ENCODE data around the gene HYKK. TPM values are rescaled to one million over a fixed set of nuclear protein-coding genes. Genes with fewer than 3 reads are reported as not detected.

Gene HYKK
- total and polyA plus RNA-seq, 2 donors (not counting 1 experiment from before 2014, with no cell fraction given): 0.28 to 0.42 TPM

- Histone ChIP-seq H3K36me3 (replicated peaks in 1 of 2; ENCODE audit: control extremely low read depth in 1 of 2, control insufficient read depth in 1 of 2, extremely low read depth in 1 of 2, insufficient read depth in 2 of 2, low read length in 1 of 2) (no peaks in the 10 kb centered on the region), H3K4me1 (ENCODE audit: control insufficient read depth in 2 of 2, insufficient read depth in 2 of 2, low read length in 2 of 2) (peaks cover 16 to 17% of the 10 kb centered on the region in 2 donors), H3K27me3 (replicated peaks in 1 of 4; ENCODE audit: control extremely low read depth in 1 of 4, control insufficient read depth in 3 of 4, insufficient read depth in 4 of 4, low read length in 3 of 4) (peaks cover 0 to 12% (median under 1%) of the 10 kb centered on the region in 4 experiments), H3K9me3 (ENCODE audit: control extremely low read depth in 1 of 3, control insufficient read depth in 2 of 3, insufficient read depth in 1 of 3, low read length in 2 of 3) (no peaks in the 10 kb centered on the region), H3K9ac (ENCODE audit: low read length) (peak overlapping the region; percentile 70), H3K79me2 (ENCODE audit: control insufficient read depth, insufficient read depth, low read length) (no peaks in the 10 kb centered on the region), H4K20me1 (ENCODE audit: control insufficient read depth, insufficient read depth, low read length, poor library complexity, severe bottlenecking) (no peaks in the 10 kb centered on the region), H3K27ac (ENCODE audit: low read length in 2 of 2) (no peak overlapping the region), H3K4me3 (ENCODE audit: control extremely low read depth in 1 of 5, extremely low read depth in 1 of 5, insufficient read depth in 1 of 5, low read depth in 2 of 5, low read length in 4 of 5) (peak overlapping the region; percentile 54 to 80 (median 68)), H2AFZ (ENCODE audit: insufficient read depth, low read depth, low read length, poor library complexity, severe bottlenecking) (peak overlapping the region; percentile 98), H3K4me2 (replicated peaks; ENCODE audit: low read depth, low read length, poor library complexity, severe bottlenecking) (peak overlapping the region; percentile 96)
- no peak for ATAC-seq (ENCODE audit: low read depth)
- TF ChIP-seq, protein P1, sequence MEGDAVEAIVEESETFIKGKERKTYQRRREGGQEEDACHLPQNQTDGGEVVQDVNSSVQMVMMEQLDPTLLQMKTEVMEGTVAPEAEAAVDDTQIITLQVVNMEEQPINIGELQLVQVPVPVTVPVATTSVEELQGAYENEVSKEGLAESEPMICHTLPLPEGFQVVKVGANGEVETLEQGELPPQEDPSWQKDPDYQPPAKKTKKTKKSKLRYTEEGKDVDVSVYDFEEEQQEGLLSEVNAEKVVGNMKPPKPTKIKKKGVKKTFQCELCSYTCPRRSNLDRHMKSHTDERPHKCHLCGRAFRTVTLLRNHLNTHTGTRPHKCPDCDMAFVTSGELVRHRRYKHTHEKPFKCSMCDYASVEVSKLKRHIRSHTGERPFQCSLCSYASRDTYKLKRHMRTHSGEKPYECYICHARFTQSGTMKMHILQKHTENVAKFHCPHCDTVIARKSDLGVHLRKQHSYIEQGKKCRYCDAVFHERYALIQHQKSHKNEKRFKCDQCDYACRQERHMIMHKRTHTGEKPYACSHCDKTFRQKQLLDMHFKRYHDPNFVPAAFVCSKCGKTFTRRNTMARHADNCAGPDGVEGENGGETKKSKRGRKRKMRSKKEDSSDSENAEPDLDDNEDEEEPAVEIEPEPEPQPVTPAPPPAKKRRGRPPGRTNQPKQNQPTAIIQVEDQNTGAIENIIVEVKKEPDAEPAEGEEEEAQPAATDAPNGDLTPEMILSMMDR (IDR thresholded peaks at IDR 0.05): no peak
- no peak for TF ChIP-seq EZH2 (IDR thresholded peaks at IDR 0.05; ENCODE audit: borderline replicate concordance, insufficient read depth, low read depth, low read length, poor library complexity, severe bottlenecking)
- Mint-ChIP-seq H3K9me3 (ENCODE audit: insufficient read depth) (no peaks in the 10 kb centered on the region), H3K27me3 (peaks cover 6% of the 10 kb centered on the region), H3K27ac (peak overlapping the region; percentile 5), H3K4me3 (peak overlapping the region; percentile 89), H3K4me1 (peaks cover 26% of the 10 kb centered on the region)
- CTCF ChIA-PET: interaction anchor here (1.4 to 2.1 kb wide), 3 partner anchors 25 to 618 kb away, joined by 4 to 6 read pairs (median 4); no protein-coding TSS in a partner anchor
- intact Hi-C loops (cut with micrococcal nuclease): loop anchor here (1.0 to 10.0 kb wide), 3 partner anchors 26 to 1449 kb away; partner anchors contain the start of genes IREB2 and PSMA4
- WGBS (ENCODE audit: insufficient coverage): 18% methylated on average over 5 of the region's 19 CpGs
- POLR2A ChIA-PET: interaction anchor here (1.6 to 3.3 kb wide), 2 partner anchors 25 to 129 kb away, joined by 7 to 17 read pairs; partner anchors contain the start of genes IREB2 and PSMA4
- peak; percentile 44 for DNase-seq
Observed at GRCh38 chr15:78565951-78566774, 58.8 kb downstream of the HYKK start.

GRCh38 chr15:78567531-78567930 lies 60.2 kb downstream of the HYKK start:
- H3K79me2 ChIP-seq (ENCODE audit: control insufficient read depth, insufficient read depth, low read length): no peaks in the 10 kb centered on the region
- no peaks in the 10 kb centered on the region for H3K9me3 ChIP-seq (ENCODE audit: control extremely low read depth in 1 of 3, control insufficient read depth in 2 of 3, insufficient read depth in 1 of 3, low read length in 2 of 3)
- Mint-ChIP-seq H3K27ac (no peak overlapping the region), H3K27me3 (peaks cover 6% of the 10 kb centered on the region), H3K9me3 (ENCODE audit: insufficient read depth) (no peaks in the 10 kb centered on the region), H3K4me3 (peak overlapping the region; percentile 4), H3K4me1 (peaks cover 26% of the 10 kb centered on the region)
- POLR2A ChIA-PET: interaction anchor here (3.3 kb wide), 1 partner anchor 27 kb away, joined by 17 read pairs; the partner anchor contains the start of gene PSMA4
- no peaks in the 10 kb centered on the region for H3K36me3 ChIP-seq (replicated peaks in 1 of 2; ENCODE audit: control extremely low read depth in 1 of 2, control insufficient read depth in 1 of 2, extremely low read depth in 1 of 2, insufficient read depth in 2 of 2, low read length in 1 of 2)
- no peak overlapping the region for H3K27ac ChIP-seq (ENCODE audit: low read length in 2 of 2)
- intact Hi-C loops (cut with micrococcal nuclease): loop anchor here (10.0 kb wide), 1 partner anchor 1447 kb away; no protein-coding TSS in a partner anchor
- H2AFZ ChIP-seq (ENCODE audit: insufficient read depth, low read depth, low read length, poor library complexity, severe bottlenecking): no peak overlapping the region
- H3K27me3 ChIP-seq (replicated peaks in 1 of 4; ENCODE audit: control extremely low read depth in 1 of 4, control insufficient read depth in 3 of 4, insufficient read depth in 4 of 4, low read length in 3 of 4): peaks cover 0 to 12% (median under 1%) of the 10 kb centered on the region in 4 experiments
- CTCF ChIA-PET: no interaction called here
- H4K20me1 ChIP-seq (ENCODE audit: control insufficient read depth, insufficient read depth, low read length, poor library complexity, severe bottlenecking): no peaks in the 10 kb centered on the region
- no peak overlapping the region for H3K4me3 ChIP-seq (ENCODE audit: control extremely low read depth in 1 of 5, extremely low read depth in 1 of 5, insufficient read depth in 1 of 5, low read depth in 2 of 5, low read length in 4 of 5)
- no peak for TF ChIP-seq EZH2 (IDR thresholded peaks at IDR 0.05; ENCODE audit: borderline replicate concordance, insufficient read depth, low read depth, low read length, poor library complexity, severe bottlenecking)
- TF ChIP-seq, protein P1 (IDR thresholded peaks at IDR 0.05): no peak
- peaks cover 16 to 17% of the 10 kb centered on the region in 2 donors for H3K4me1 ChIP-seq (ENCODE audit: control insufficient read depth in 2 of 2, insufficient read depth in 2 of 2, low read length in 2 of 2)
- DNase-seq (no peak), ATAC-seq (ENCODE audit: low read depth) (no peak)
- 100% methylated on average over 1 of the region's 4 CpGs for WGBS (ENCODE audit: insufficient coverage)
- no peak overlapping the region for H3K4me2 ChIP-seq (replicated peaks; ENCODE audit: low read depth, low read length, poor library complexity, severe bottlenecking)
- no peak overlapping the region for H3K9ac ChIP-seq (ENCODE audit: low read length)
